Measurements from ENCODE around the gene MED28.

Gene MED28

GRCh38 chr4:17667653-17668201 lies 53.3 kb downstream of the MED28 start:
- DNase-seq, result no peak

GRCh38 chr4:17670423-17670822 lies 56.0 kb downstream of the MED28 start:
- DNase-seq, result no peak

DNA sequence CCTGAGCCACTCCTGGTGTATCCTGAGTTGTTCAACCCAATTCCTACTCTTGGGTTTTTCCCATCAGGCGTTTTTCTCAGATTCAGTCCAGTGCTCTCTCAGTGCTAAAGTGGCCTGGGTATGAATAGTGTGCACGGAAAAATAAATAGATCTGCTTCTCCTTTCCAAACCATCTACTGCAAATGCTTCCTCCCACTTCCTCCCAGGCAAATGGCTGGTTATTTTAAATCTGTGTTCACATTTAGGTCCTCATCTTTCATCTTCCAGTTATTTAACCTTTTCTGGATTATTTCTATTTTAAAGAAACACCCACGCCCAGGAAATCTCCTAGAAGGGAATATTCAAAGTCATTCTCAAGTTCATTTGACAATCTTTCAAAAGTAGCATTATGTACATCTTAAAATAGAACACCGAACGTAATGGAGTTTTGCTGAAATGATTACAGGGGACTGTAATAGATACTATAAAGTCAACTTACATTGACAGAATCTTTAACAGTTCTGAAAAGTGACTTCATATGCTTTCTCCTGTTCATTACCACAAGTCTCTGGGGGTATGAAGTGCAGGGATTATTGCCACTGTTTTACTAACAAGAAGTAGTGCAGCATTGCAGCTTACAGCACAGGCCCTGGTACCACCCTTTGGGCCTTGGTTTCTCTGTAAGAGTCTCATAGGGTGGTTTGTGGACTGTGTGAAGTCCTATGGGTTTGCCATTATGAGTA lies 66.3 kb downstream of the MED28 start:
- DNase-seq, result no peak

GRCh38 chr4:17681281-17682221 lies 67.1 kb downstream of the MED28 start:
- DNase-seq, result no peak

DNA sequence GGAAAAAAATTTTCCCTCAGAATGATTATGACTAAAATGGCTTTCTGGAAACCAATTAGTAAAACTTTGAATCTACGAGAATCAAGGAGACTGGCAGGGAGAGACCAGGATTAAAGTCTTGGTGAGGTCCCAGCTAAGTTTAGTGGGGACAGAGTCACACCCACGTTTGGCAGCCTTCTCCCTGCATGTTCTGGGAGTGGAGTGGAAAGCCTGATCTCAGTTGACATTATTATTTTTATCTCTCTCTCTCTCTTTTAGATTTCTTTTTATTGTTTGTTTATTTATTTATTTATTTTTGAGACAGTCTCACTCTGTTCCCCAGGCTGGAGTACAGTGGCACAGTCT lies 67.8 kb downstream of the MED28 start:
- no peak for DNase-seq
